Parathyroid adenoma (tissue), 2 donors: ENCODE data around the gene VAMP7.

Experiments used
- H2AFZ ChIP-seq: fragments of 300-600 bp; sonication (generic); one replicate; pipeline ENCODE4 v1.7.0; 2017; ENCODE audit warnings: antibody characterized with exemption, mild to moderate bottlenecking
- H3K27ac ChIP-seq: fragments of 300-600 bp; sonication (generic); one replicate; pipeline ENCODE4 v1.7.0; 2017
- H3K27me3 ChIP-seq: fragments of 300-600 bp; sonication (generic); one replicate; pipeline ENCODE4 v1.7.0; 2017; ENCODE audit warnings: low read length; ENCODE audit not compliant: control insufficient read depth, insufficient read depth
- H3K36me3 ChIP-seq: fragments of 300-600 bp; sonication (generic); one replicate; pipeline ENCODE4 v1.7.0; 2017; ENCODE audit warnings: low read length; ENCODE audit not compliant: control insufficient read depth, insufficient read depth
- H3K4me1 ChIP-seq: fragments of 300-600 bp; sonication (generic); one replicate; pipeline ENCODE4 v1.7.0; 2017; ENCODE audit warnings: control low read depth
- H3K4me2 ChIP-seq: fragments of 300-600 bp; sonication (generic); one replicate; pipeline ENCODE4 v1.7.0; 2017; ENCODE audit warnings: low read length
- H3K4me3 ChIP-seq: fragments of 300-600 bp; sonication (generic); one replicate; pipeline ENCODE4 v1.7.0; 2017; ENCODE audit warnings: low read depth, low read length
- H3K79me2 ChIP-seq: fragments of 300-600 bp; sonication (generic); one replicate; pipeline ENCODE4 v1.7.0; 2017; ENCODE audit warnings: control low read depth
- H3K9ac ChIP-seq: fragments of 300-600 bp; sonication (generic); one replicate; pipeline ENCODE4 v1.7.0; 2017; ENCODE audit warnings: mild to moderate bottlenecking
- H3K9me3 ChIP-seq: fragments of 300-600 bp; sonication (generic); one replicate; pipeline ENCODE4 v1.7.0; 2017; ENCODE audit warnings: low read length; ENCODE audit not compliant: control insufficient read depth
- CTCF ChIP-seq: fragments of 300-600 bp; sonication (generic); IDR thresholded peaks from one replicate; pipeline ENCODE4 v1.7.0; 2017; ENCODE audit warnings: antibody characterized with exemption, mild to moderate bottlenecking
- donor health status: primary hyperparathyroidism.

The VAMP7 gene

GRCh38 chrX:155956649-155957048, 75.5 kb downstream of the VAMP7 start:
- H3K9ac ChIP-seq, result no peak overlapping the region
- no peaks in the 10 kb centered on the region for H3K27me3 ChIP-seq
- no peak overlapping the region for H3K4me3 ChIP-seq

GRCh38 chrX:155957843-155958242, 76.7 kb downstream of the VAMP7 start:
- Histone ChIP-seq H3K4me3 (no peak overlapping the region), H2AFZ (no peak overlapping the region), H3K79me2 (no peaks in the 10 kb centered on the region), H3K27ac (no peak overlapping the region), H3K9me3 (no peaks in the 10 kb centered on the region), H3K4me2 (no peak overlapping the region), H3K9ac (no peak overlapping the region), H3K36me3 (no peaks in the 10 kb centered on the region), H3K4me1 (no peaks in the 10 kb centered on the region), H3K27me3 (no peaks in the 10 kb centered on the region)
- no peak for TF ChIP-seq CTCF

More at GRCh38 chrX:155956649-155957048, 75.5 kb downstream of the VAMP7 start:
- Histone ChIP-seq H3K36me3 (no peaks in the 10 kb centered on the region), H3K79me2 (no peaks in the 10 kb centered on the region), H3K4me2 (peak overlapping the region; percentile 42), H3K9me3 (no peaks in the 10 kb centered on the region), H3K4me1 (no peaks in the 10 kb centered on the region), H2AFZ (no peak overlapping the region), H3K27ac (no peak overlapping the region)
- TF ChIP-seq CTCF, result no peak

GRCh38 chrX:155959018-155959587, 78.0 kb downstream of the VAMP7 start:
- Histone ChIP-seq H3K79me2 (no peaks in the 10 kb centered on the region), H2AFZ (no peak overlapping the region), H3K27ac (no peak overlapping the region), H3K4me2 (no peak overlapping the region), H3K9me3 (no peaks in the 10 kb centered on the region), H3K27me3 (no peaks in the 10 kb centered on the region), H3K36me3 (no peaks in the 10 kb centered on the region), H3K4me3 (no peak overlapping the region), H3K9ac (no peak overlapping the region), H3K4me1 (no peaks in the 10 kb centered on the region)
- TF ChIP-seq CTCF, result no peak

GRCh38 chrX:155962906-155963305, 81.8 kb downstream of the VAMP7 start:
- Histone ChIP-seq H3K4me1 (no peaks in the 10 kb centered on the region), H3K36me3 (no peaks in the 10 kb centered on the region), H3K4me3 (no peak overlapping the region), H3K27me3 (no peaks in the 10 kb centered on the region), H3K4me2 (no peak overlapping the region), H3K9ac (no peak overlapping the region), H3K27ac (no peak overlapping the region), H3K9me3 (no peaks in the 10 kb centered on the region), H3K79me2 (no peaks in the 10 kb centered on the region), H2AFZ (no peak overlapping the region)
- TF ChIP-seq CTCF, result no peak

- Histone ChIP-seq H2AFZ (no peak overlapping the region), H3K36me3 (no peaks in the 10 kb centered on the region), H3K79me2 (no peaks in the 10 kb centered on the region), H3K4me3 (no peak overlapping the region), H3K27ac (no peak overlapping the region), H3K27me3 (no peaks in the 10 kb centered on the region), H3K4me2 (no peak overlapping the region), H3K9me3 (no peaks in the 10 kb centered on the region), H3K9ac (no peak overlapping the region), H3K4me1 (no peaks in the 10 kb centered on the region)
- TF ChIP-seq CTCF, result no peak
These were observed 85.7 kb downstream of the VAMP7 start for GRCh38 chrX:155966876-155967275.
